ENCODE measurements around the gene IL17C.

IL17C gene

GRCh38 chr16:88686439-88687253, 48.3 kb downstream of the IL17C start, which contains the start of gene SNAI3:
Gene SNAI3 (minus strand): TSS chr16:88686507. CDS start chr16:88686406, 101 bp downstream.
- DNase-seq: peak; percentile 44

GRCh38 chr16:88687254-88687576, 48.8 kb downstream of the IL17C start:
- no peak for DNase-seq

- DNase-seq: no peak
Observed at GRCh38 chr16:88687676-88688012, 49.3 kb downstream of the IL17C start.

GRCh38 chr16:88688013-88688778, 49.8 kb downstream of the IL17C start:
- DNase-seq: no peak

All from fibroblast of skin of back (primary cell).